Nephron progenitor cell (in vitro differentiated cells): ENCODE results near the gene BCORL1.
A peak's percentile ranks its signal among the peaks of the same experiment; 100 is the strongest.

Experiments
- DNase-seq: peaks from one replicate; pipeline ENCODE4 v3.0.0; 2021
- H3K27ac Mint-ChIP-seq: 2 replicates; pipeline ENCODE4 v1.8.0; 2021; ENCODE audit warnings: mild to moderate bottlenecking, moderate library complexity, mixed read lengths
- H3K27me3 Mint-ChIP-seq: 2 replicates; pipeline ENCODE4 v1.8.0; 2021; ENCODE audit warnings: mild to moderate bottlenecking, low read depth, mixed read lengths; ENCODE audit not compliant: poor library complexity
- H3K36me3 Mint-ChIP-seq: 2 replicates; pipeline ENCODE4 v1.8.0; 2021; ENCODE audit warnings: low read depth, mixed read lengths
- H3K4me1 Mint-ChIP-seq: 2 replicates; pipeline ENCODE4 v1.8.0; 2021; ENCODE audit warnings: mixed read lengths
- H3K4me3 Mint-ChIP-seq: 2 replicates; pipeline ENCODE4 v1.8.0; 2021; ENCODE audit warnings: mild to moderate bottlenecking, moderate library complexity, mixed read lengths
- H3K9me3 Mint-ChIP-seq: 2 replicates; pipeline ENCODE4 v1.8.0; 2021; ENCODE audit warnings: mild to moderate bottlenecking, moderate library complexity, mixed read lengths
- TF ChIP-seq, protein P1 (sequence below): fragments of 200-600 bp; sonication (generic); IDR thresholded peaks from 2 replicates; pipeline ENCODE4 v1.5.0; 2021; ENCODE audit warnings: antibody characterized with exemption

Gene BCORL1

DNA sequence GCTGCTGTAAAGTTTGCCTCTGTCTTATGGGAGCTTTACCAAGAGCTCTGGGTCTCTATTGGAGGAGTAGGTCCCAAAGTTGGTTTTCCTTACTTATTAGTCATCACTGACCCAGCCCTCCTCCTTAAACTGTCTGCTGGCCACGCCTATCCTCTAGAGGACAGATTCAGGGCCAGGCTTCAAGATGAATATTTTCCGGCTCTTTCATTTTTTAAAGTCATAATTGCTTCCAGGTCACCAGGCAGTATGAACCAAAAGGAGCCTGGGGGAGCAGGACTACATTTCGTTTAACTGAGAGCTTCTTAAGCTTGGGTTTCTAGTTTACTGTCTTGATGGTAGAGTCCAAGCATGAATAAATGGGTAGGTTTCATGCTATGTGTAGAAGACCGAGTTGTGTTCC is 13.7 kb downstream of the BCORL1 start:
- TF ChIP-seq, protein P1, sequence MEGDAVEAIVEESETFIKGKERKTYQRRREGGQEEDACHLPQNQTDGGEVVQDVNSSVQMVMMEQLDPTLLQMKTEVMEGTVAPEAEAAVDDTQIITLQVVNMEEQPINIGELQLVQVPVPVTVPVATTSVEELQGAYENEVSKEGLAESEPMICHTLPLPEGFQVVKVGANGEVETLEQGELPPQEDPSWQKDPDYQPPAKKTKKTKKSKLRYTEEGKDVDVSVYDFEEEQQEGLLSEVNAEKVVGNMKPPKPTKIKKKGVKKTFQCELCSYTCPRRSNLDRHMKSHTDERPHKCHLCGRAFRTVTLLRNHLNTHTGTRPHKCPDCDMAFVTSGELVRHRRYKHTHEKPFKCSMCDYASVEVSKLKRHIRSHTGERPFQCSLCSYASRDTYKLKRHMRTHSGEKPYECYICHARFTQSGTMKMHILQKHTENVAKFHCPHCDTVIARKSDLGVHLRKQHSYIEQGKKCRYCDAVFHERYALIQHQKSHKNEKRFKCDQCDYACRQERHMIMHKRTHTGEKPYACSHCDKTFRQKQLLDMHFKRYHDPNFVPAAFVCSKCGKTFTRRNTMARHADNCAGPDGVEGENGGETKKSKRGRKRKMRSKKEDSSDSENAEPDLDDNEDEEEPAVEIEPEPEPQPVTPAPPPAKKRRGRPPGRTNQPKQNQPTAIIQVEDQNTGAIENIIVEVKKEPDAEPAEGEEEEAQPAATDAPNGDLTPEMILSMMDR: no peak
- Mint-ChIP-seq H3K27ac (no peak overlapping the region), H3K4me3 (no peak overlapping the region), H3K4me1 (peaks cover 5% of the 10 kb centered on the region), H3K36me3 (peaks cover 41% of the 10 kb centered on the region), H3K27me3 (peaks cover 4% of the 10 kb centered on the region), H3K9me3 (peaks cover 39% of the 10 kb centered on the region)
- DNase-seq: no peak

- Mint-ChIP-seq H3K27ac (no peak overlapping the region), H3K27me3 (peaks cover 4% of the 10 kb centered on the region), H3K4me3 (no peak overlapping the region), H3K4me1 (peaks cover 14% of the 10 kb centered on the region), H3K36me3 (peaks cover 50% of the 10 kb centered on the region), H3K9me3 (peaks cover 49% of the 10 kb centered on the region)
- no peak for DNase-seq
- TF ChIP-seq, protein P1: no peak
These were observed 14.7 kb downstream of the BCORL1 start for GRCh38 chrX:129997086-129997485.

DNA sequence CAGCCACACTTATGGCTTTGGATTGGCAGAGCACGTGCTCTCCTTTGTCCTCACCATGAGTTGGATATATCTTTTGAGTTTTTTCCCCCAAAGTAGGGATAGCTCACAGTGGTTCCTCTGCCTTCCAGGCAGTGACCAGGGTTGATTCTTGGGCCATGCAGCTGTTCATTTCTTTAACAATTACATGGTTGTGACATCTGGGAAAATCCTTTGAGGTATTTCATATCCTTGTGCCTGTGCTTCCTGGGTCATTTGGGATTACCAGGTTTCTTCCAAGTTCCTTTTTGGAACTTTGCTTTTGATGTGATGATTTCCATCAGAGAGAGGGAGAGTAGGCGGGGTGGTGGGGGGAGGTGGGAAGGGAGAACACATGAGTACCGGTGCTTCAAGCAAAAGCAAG is 15.6 kb downstream of the BCORL1 start:
- H3K4me1 Mint-ChIP-seq: peaks cover 16% of the 10 kb centered on the region
- H3K9me3 Mint-ChIP-seq: peaks cover 48% of the 10 kb centered on the region
- no peak for DNase-seq
- peaks cover 43% of the 10 kb centered on the region for H3K36me3 Mint-ChIP-seq
- no peak overlapping the region for H3K27ac Mint-ChIP-seq
- TF ChIP-seq, protein P1: no peak
- H3K27me3 Mint-ChIP-seq: peaks cover 4% of the 10 kb centered on the region
- no peak overlapping the region for H3K4me3 Mint-ChIP-seq

GRCh38 chrX:130001893-130002292 is 19.5 kb downstream of the BCORL1 start:
- Mint-ChIP-seq H3K27ac (peak overlapping the region; percentile 79), H3K9me3 (peaks cover 64% of the 10 kb centered on the region), H3K27me3 (peaks cover 7% of the 10 kb centered on the region), H3K36me3 (peaks cover 49% of the 10 kb centered on the region), H3K4me1 (peaks cover 16% of the 10 kb centered on the region), H3K4me3 (no peak overlapping the region)
- DNase-seq: no peak
- TF ChIP-seq, protein P1: no peak

GRCh38 chrX:130002541-130002940 is 20.1 kb downstream of the BCORL1 start:
- peaks cover 50% of the 10 kb centered on the region for H3K36me3 Mint-ChIP-seq
- no peak for DNase-seq
- H3K27me3 Mint-ChIP-seq: peaks cover 7% of the 10 kb centered on the region
- H3K27ac Mint-ChIP-seq: peak overlapping the region; percentile 59
- TF ChIP-seq, protein P1: no peak
- no peak overlapping the region for H3K4me3 Mint-ChIP-seq
- peaks cover 65% of the 10 kb centered on the region for H3K9me3 Mint-ChIP-seq
- H3K4me1 Mint-ChIP-seq: peaks cover 16% of the 10 kb centered on the region

DNA sequence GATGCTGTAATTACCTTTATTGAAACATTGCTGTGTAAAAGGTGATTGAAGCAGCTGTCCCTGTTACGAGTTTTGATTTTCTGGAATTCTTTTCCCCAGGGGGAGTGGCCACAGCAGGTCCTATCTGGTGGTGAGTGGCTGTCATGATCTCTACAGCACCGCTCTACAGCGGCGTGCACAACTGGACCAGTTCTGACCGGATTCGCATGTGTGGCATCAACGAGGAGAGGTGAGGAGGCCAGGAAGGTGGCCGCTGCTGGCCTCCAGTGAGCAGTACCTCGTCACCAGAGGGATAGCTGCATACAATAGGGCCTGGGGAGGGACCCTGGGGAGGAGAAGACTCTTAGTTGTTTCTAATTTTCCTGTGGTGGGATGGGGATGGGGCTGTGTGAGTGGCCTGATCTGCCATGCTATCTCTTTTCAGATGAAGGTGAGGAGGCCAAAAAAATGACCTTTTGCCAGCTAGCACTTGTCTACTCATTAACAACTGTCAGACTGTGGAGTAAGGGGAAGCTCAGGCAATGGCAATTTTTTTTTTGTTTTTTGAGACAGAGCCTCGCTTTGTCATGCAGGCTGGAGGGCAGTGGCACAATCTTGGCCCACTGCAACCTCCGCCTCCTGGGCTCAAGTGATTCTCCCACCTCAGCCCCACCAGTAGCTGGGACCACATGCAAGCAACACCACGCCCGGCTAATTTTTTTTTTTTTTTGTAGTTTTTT is 22.8 kb downstream of the BCORL1 start:
- TF ChIP-seq, protein P1: no peak
- Mint-ChIP-seq H3K4me3 (no peak overlapping the region), H3K27me3 (peaks cover 3% of the 10 kb centered on the region), H3K27ac (peak overlapping the region; percentile 88), H3K36me3 (peaks cover 60% of the 10 kb centered on the region), H3K9me3 (peaks cover 59% of the 10 kb centered on the region), H3K4me1 (peaks cover 31% of the 10 kb centered on the region)
- no peak for DNase-seq
